HEK293 (cell line): ENCODE results near the gene CD164.

Experiments
- ZNF23 ChIP-seq: fragments of 450-650 bp; formaldehyde crosslinking; IDR thresholded peaks from 2 replicates; pipeline ENCODE4 v1.5.1; 2016; ENCODE audit warnings: missing biosample characterization, missing genetic modification characterization, borderline replicate concordance
- TF ChIP-seq, protein P1 (sequence below): fragments of 450-650 bp; formaldehyde crosslinking; IDR thresholded peaks from 2 replicates; pipeline ENCODE4 v1.5.1; 2016; ENCODE audit warnings: missing biosample characterization, missing genetic modification characterization, borderline replicate concordance
- TF ChIP-seq, protein P2 (sequence below): fragments of 450-650 bp; formaldehyde crosslinking; IDR thresholded peaks from 2 replicates; pipeline ENCODE4 v1.5.1; 2016; ENCODE audit warnings: missing biosample characterization, missing genetic modification characterization, borderline replicate concordance

DNA sequence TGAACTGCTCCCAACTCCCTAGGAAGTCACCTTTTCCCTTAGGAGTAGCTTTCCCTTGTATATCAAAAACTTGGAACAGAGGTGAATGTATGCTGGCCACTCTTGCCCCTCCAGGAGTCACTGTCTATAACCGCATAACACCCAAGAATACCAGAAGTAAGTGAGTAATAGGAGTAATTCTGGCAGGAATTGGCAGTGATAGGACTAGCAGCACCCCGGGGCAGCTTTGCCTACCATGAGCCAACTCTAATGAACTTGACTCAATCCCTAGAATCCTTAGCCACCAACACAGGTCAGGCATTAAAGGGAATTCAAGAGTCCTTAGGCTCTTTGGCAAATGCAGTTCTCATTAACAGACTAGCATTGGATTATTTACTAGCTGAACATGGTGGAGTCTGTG, 28.8 kb upstream of the CD164 start:
- TF ChIP-seq ZNF23, result no peak
- TF ChIP-seq, protein P1, sequence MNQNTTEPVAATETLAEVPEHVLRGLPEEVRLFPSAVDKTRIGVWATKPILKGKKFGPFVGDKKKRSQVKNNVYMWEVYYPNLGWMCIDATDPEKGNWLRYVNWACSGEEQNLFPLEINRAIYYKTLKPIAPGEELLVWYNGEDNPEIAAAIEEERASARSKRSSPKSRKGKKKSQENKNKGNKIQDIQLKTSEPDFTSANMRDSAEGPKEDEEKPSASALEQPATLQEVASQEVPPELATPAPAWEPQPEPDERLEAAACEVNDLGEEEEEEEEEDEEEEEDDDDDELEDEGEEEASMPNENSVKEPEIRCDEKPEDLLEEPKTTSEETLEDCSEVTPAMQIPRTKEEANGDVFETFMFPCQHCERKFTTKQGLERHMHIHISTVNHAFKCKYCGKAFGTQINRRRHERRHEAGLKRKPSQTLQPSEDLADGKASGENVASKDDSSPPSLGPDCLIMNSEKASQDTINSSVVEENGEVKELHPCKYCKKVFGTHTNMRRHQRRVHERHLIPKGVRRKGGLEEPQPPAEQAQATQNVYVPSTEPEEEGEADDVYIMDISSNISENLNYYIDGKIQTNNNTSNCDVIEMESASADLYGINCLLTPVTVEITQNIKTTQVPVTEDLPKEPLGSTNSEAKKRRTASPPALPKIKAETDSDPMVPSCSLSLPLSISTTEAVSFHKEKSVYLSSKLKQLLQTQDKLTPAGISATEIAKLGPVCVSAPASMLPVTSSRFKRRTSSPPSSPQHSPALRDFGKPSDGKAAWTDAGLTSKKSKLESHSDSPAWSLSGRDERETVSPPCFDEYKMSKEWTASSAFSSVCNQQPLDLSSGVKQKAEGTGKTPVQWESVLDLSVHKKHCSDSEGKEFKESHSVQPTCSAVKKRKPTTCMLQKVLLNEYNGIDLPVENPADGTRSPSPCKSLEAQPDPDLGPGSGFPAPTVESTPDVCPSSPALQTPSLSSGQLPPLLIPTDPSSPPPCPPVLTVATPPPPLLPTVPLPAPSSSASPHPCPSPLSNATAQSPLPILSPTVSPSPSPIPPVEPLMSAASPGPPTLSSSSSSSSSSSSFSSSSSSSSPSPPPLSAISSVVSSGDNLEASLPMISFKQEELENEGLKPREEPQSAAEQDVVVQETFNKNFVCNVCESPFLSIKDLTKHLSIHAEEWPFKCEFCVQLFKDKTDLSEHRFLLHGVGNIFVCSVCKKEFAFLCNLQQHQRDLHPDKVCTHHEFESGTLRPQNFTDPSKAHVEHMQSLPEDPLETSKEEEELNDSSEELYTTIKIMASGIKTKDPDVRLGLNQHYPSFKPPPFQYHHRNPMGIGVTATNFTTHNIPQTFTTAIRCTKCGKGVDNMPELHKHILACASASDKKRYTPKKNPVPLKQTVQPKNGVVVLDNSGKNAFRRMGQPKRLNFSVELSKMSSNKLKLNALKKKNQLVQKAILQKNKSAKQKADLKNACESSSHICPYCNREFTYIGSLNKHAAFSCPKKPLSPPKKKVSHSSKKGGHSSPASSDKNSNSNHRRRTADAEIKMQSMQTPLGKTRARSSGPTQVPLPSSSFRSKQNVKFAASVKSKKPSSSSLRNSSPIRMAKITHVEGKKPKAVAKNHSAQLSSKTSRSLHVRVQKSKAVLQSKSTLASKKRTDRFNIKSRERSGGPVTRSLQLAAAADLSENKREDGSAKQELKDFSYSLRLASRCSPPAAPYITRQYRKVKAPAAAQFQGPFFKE (tag by site-specific recombination), result no peak
- TF ChIP-seq, protein P2, sequence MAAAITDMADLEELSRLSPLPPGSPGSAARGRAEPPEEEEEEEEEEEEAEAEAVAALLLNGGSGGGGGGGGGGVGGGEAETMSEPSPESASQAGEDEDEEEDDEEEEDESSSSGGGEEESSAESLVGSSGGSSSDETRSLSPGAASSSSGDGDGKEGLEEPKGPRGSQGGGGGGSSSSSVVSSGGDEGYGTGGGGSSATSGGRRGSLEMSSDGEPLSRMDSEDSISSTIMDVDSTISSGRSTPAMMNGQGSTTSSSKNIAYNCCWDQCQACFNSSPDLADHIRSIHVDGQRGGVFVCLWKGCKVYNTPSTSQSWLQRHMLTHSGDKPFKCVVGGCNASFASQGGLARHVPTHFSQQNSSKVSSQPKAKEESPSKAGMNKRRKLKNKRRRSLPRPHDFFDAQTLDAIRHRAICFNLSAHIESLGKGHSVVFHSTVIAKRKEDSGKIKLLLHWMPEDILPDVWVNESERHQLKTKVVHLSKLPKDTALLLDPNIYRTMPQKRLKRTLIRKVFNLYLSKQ (tag by site-specific recombination), result no peak
